ENCODE data around the gene TMEM54.
A peak's percentile ranks its signal among the peaks of the same experiment; 100 is the strongest.

TMEM54 gene

DNA sequence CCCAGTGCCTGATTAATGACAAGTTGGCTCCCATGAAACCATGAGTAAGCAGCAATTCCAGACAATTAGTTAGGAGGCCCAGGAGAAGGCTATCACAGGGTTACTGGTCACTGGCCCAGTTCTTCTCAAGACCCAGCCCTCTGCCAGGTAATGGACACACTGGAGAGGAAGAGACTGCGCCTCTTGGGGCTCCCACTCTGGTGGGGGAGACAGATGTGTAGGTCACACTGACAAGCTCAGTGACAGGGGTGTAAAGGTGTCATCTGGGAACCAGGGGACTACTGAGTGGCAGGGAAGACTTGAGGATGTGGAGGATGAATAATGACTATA lies 10.0 kb downstream of the TMEM54 start:
- Histone ChIP-seq H3K27me3 (ENCODE audit: control insufficient read depth in 1 of 2, insufficient read depth in 1 of 2, low read length in 2 of 2) (peaks cover 55 to 65% of the 10 kb centered on the region in 2 experiments), H2BK12ac (ENCODE audit: low read length in 2 of 2) (no peak overlapping the region), H3K27ac (ENCODE audit: low read length, poor library complexity, severe bottlenecking) (no peak overlapping the region), H2AFZ (ENCODE audit: low read depth, low read length) (no peak overlapping the region), H3K79me1 (replicated peaks; ENCODE audit: low read length, poor library complexity, severe bottlenecking) (no peaks in the 10 kb centered on the region), H4K91ac (ENCODE audit: low read length) (no peak overlapping the region), H2BK15ac (ENCODE audit: low read depth, poor library complexity, severe bottlenecking) (no peak overlapping the region), H3K36me3 (ENCODE audit: control insufficient read depth in 1 of 2, insufficient read depth in 2 of 2, low read depth in 1 of 2, low read length in 2 of 2) (peaks cover 0 to 3% of the 10 kb centered on the region in 2 experiments), H2BK5ac (ENCODE audit: low read depth, low read length, poor library complexity, severe bottlenecking) (no peak overlapping the region), H2BK120ac (ENCODE audit: low read depth, low read length) (no peak overlapping the region), H3K4me1 (ENCODE audit: control insufficient read depth, insufficient read depth, low read depth, low read length) (peaks cover 15% of the 10 kb centered on the region), H3K4ac (ENCODE audit: low read depth in 1 of 2, low read length in 2 of 2) (no peak overlapping the region), H3K4me2 (ENCODE audit: low read length, poor library complexity, severe bottlenecking) (no peak overlapping the region), H3K18ac (ENCODE audit: low read depth in 1 of 2, low read length in 2 of 2) (no peak overlapping the region), H2AK5ac (ENCODE audit: low read length, severe bottlenecking) (no peak overlapping the region), H3K9me3 (ENCODE audit: control insufficient read depth, low read length) (no peaks in the 10 kb centered on the region), H3K4me3 (ENCODE audit: insufficient read depth in 1 of 2, low read depth in 1 of 2, low read length in 2 of 2) (no peak overlapping the region), H3K23ac (ENCODE audit: low read length in 2 of 2) (no peak overlapping the region), H4K8ac (ENCODE audit: low read length) (no peak overlapping the region), H3K14ac (ENCODE audit: low read length in 2 of 2) (no peak overlapping the region), H3K9ac (ENCODE audit: low read length) (no peak overlapping the region)
- 75% methylated on average over 1 of the region's 1 CpG for WGBS
- no peak for DNase-seq

DNA sequence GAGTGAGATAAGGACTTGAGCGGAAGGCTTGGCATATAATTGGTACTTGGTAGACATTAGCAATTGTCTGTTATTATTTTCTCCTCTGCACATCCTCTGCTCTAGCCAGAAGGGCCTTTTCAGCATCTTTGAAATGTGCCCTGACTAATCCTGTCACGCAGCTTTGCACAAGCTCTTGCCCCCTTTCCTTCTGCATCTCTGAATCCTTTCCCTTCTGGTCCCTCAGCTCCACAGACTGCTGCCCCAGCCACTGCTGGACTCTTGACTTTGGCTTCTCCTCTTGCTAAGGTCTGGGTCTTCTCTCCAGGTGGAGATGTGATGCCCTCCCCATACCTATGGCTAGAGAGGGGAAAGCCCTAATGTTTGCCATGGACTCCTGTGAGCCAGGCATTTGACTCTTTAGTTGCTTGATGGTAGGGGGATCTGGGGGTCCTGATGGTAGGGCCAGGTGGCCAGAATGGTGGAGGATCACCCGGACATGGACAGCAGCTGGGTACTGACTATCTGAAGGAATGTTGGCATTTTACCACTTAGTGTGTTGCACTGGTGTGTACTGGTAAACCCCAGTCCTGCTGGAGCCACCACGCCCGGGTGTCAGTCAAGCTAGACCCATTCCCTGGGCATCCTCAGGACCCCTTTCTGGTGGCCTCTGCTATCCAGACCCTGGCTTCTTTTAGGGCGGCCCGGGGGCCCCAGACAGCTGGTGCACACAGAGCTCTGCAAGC lies 10.5 kb downstream of the TMEM54 start:
- no peak overlapping the region for H3K18ac ChIP-seq (ENCODE audit: low read depth in 1 of 2, low read length in 2 of 2)
- H3K23ac ChIP-seq (ENCODE audit: low read length in 2 of 2), result no peak overlapping the region
- no peak overlapping the region for H3K4ac ChIP-seq (ENCODE audit: low read depth in 1 of 2, low read length in 2 of 2)
- H3K4me3 ChIP-seq (ENCODE audit: insufficient read depth in 1 of 2, low read depth in 1 of 2, low read length in 2 of 2), result no peak overlapping the region
- H2BK5ac ChIP-seq (ENCODE audit: low read depth, low read length, poor library complexity, severe bottlenecking), result no peak overlapping the region
- no peak overlapping the region for H2BK15ac ChIP-seq (ENCODE audit: low read depth, poor library complexity, severe bottlenecking)
- no peak for DNase-seq
- H4K91ac ChIP-seq (ENCODE audit: low read length), result no peak overlapping the region
- no peak overlapping the region for H3K27ac ChIP-seq (ENCODE audit: low read length, poor library complexity, severe bottlenecking)
- no peak overlapping the region for H4K8ac ChIP-seq (ENCODE audit: low read length)
- WGBS, result 78% methylated on average over 6 of the region's 7 CpGs
- H3K36me3 ChIP-seq (ENCODE audit: control insufficient read depth in 1 of 2, insufficient read depth in 2 of 2, low read depth in 1 of 2, low read length in 2 of 2), result peaks cover 0 to 3% of the 10 kb centered on the region in 2 experiments
- no peak overlapping the region for H3K4me2 ChIP-seq (ENCODE audit: low read length, poor library complexity, severe bottlenecking)
- H2AK5ac ChIP-seq (ENCODE audit: low read length, severe bottlenecking), result no peak overlapping the region
- H2BK120ac ChIP-seq (ENCODE audit: low read depth, low read length), result no peak overlapping the region
- no peaks in the 10 kb centered on the region for H3K79me1 ChIP-seq (replicated peaks; ENCODE audit: low read length, poor library complexity, severe bottlenecking)
- H2BK12ac ChIP-seq (ENCODE audit: low read length in 2 of 2), result no peak overlapping the region
- H3K14ac ChIP-seq (ENCODE audit: low read length in 2 of 2), result peak overlapping the region in 1 of 2 experiments; percentile 14
- no peak overlapping the region for H2AFZ ChIP-seq (ENCODE audit: low read depth, low read length)
- H3K9ac ChIP-seq (ENCODE audit: low read length), result no peak overlapping the region
- H3K4me1 ChIP-seq (ENCODE audit: control insufficient read depth, insufficient read depth, low read depth, low read length), result peaks cover 20% of the 10 kb centered on the region
- H3K27me3 ChIP-seq (ENCODE audit: control insufficient read depth in 1 of 2, insufficient read depth in 1 of 2, low read length in 2 of 2), result peaks cover 59 to 70% of the 10 kb centered on the region in 2 experiments
- no peaks in the 10 kb centered on the region for H3K9me3 ChIP-seq (ENCODE audit: control insufficient read depth, low read length)

DNA sequence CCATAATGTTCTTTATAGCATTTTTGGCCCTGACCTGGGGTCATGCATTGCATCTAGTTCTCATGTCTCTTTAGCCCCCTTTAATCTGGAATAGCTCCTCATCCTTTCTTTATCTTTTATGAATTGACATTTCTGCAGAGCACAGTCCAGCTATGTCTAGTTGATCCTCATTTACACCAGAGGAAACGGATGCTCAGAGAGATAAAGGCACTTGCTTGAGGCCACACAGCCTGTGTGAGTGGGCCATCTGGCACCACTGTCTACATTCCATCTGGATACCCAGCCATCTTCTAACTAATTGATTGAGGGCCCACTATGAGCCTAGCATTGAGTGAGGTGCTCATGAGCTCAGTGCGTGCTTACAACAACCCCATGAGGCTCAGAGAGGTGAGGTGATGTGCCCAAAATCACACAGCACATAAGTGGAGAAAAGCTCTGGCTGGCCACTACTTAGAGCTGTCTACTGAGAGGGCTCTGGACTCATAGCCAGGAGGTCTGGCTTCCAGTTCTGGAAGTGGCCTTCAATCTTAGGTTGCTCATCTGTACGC lies 11.4 kb downstream of the TMEM54 start:
- no peak overlapping the region for H3K4me3 ChIP-seq (ENCODE audit: insufficient read depth in 1 of 2, low read depth in 1 of 2, low read length in 2 of 2)
- H3K36me3 ChIP-seq (ENCODE audit: control insufficient read depth in 1 of 2, insufficient read depth in 2 of 2, low read depth in 1 of 2, low read length in 2 of 2), result no peaks in the 10 kb centered on the region
- no peak overlapping the region for H2BK120ac ChIP-seq (ENCODE audit: low read depth, low read length)
- H3K14ac ChIP-seq (ENCODE audit: low read length in 2 of 2), result no peak overlapping the region
- H3K18ac ChIP-seq (ENCODE audit: low read depth in 1 of 2, low read length in 2 of 2), result no peak overlapping the region
- H3K9me3 ChIP-seq (ENCODE audit: control insufficient read depth, low read length), result no peaks in the 10 kb centered on the region
- no peak overlapping the region for H2AFZ ChIP-seq (ENCODE audit: low read depth, low read length)
- H3K9ac ChIP-seq (ENCODE audit: low read length), result no peak overlapping the region
- no peak overlapping the region for H2AK5ac ChIP-seq (ENCODE audit: low read length, severe bottlenecking)
- no peak overlapping the region for H2BK5ac ChIP-seq (ENCODE audit: low read depth, low read length, poor library complexity, severe bottlenecking)
- H2BK15ac ChIP-seq (ENCODE audit: low read depth, poor library complexity, severe bottlenecking), result peak overlapping the region; percentile 7
- peaks cover 20% of the 10 kb centered on the region for H3K4me1 ChIP-seq (ENCODE audit: control insufficient read depth, insufficient read depth, low read depth, low read length)
- no peaks in the 10 kb centered on the region for H3K79me1 ChIP-seq (replicated peaks; ENCODE audit: low read length, poor library complexity, severe bottlenecking)
- 88% methylated on average over 3 of the region's 3 CpGs for WGBS
- no peak overlapping the region for H3K4me2 ChIP-seq (ENCODE audit: low read length, poor library complexity, severe bottlenecking)
- H3K23ac ChIP-seq (ENCODE audit: low read length in 2 of 2), result no peak overlapping the region
- no peak for DNase-seq
- H4K8ac ChIP-seq (ENCODE audit: low read length), result no peak overlapping the region
- peaks cover 68 to 78% of the 10 kb centered on the region in 2 experiments for H3K27me3 ChIP-seq (ENCODE audit: control insufficient read depth in 1 of 2, insufficient read depth in 1 of 2, low read length in 2 of 2)
- no peak overlapping the region for H4K91ac ChIP-seq (ENCODE audit: low read length)
- H2BK12ac ChIP-seq (ENCODE audit: low read length in 2 of 2), result no peak overlapping the region
- H3K4ac ChIP-seq (ENCODE audit: low read depth in 1 of 2, low read length in 2 of 2), result no peak overlapping the region
- H3K27ac ChIP-seq (ENCODE audit: low read length, poor library complexity, severe bottlenecking), result no peak overlapping the region

DNA sequence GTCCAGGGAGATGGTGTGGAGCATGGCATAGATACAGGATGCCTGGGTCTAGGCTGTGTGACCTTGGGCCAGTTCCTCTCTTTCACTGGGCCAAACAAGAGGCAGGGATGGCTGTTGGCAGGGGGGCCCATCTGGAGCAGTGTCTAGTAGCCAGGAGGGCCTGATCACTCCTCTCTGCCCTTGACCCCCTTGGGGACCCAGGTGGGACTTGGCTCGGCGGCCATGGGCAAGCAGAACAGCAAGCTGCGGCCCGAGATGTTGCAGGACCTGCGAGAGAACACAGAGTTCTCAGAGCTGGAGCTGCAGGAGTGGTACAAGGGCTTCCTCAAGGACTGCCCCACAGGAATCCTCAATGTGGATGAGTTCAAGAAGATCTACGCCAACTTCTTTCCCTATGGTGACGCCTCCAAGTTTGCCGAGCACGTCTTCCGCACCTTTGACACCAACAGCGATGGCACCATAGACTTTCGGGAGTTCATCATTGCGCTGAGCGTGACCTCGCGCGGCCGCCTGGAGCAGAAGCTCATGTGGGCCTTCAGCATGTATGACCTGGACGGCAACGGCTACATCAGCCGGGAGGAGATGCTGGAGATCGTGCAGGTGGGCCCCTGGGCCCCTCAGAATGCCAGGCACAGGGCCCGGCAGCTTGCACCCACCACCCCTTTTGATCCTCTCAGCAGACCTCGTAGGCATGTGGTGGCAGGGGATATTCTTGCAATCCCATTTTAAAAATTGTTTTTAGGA lies 12.3 kb downstream of the TMEM54 start:
- H3K4me3 ChIP-seq (ENCODE audit: insufficient read depth in 1 of 2, low read depth in 1 of 2, low read length in 2 of 2), result no peak overlapping the region
- H3K14ac ChIP-seq (ENCODE audit: low read length in 2 of 2), result no peak overlapping the region
- WGBS, result 84% methylated on average over 22 of the region's 24 CpGs
- no peak for DNase-seq
- no peak overlapping the region for H2AK5ac ChIP-seq (ENCODE audit: low read length, severe bottlenecking)
- no peak overlapping the region for H4K8ac ChIP-seq (ENCODE audit: low read length)
- peaks cover 18% of the 10 kb centered on the region for H3K4me1 ChIP-seq (ENCODE audit: control insufficient read depth, insufficient read depth, low read depth, low read length)
- no peak overlapping the region for H4K91ac ChIP-seq (ENCODE audit: low read length)
- no peak overlapping the region for H3K18ac ChIP-seq (ENCODE audit: low read depth in 1 of 2, low read length in 2 of 2)
- H2AFZ ChIP-seq (ENCODE audit: low read depth, low read length), result no peak overlapping the region
- H3K4ac ChIP-seq (ENCODE audit: low read depth in 1 of 2, low read length in 2 of 2), result no peak overlapping the region
- no peak overlapping the region for H3K27ac ChIP-seq (ENCODE audit: low read length, poor library complexity, severe bottlenecking)
- no peak overlapping the region for H3K23ac ChIP-seq (ENCODE audit: low read length in 2 of 2)
- peaks cover 77 to 88% of the 10 kb centered on the region in 2 experiments for H3K27me3 ChIP-seq (ENCODE audit: control insufficient read depth in 1 of 2, insufficient read depth in 1 of 2, low read length in 2 of 2)
- H2BK5ac ChIP-seq (ENCODE audit: low read depth, low read length, poor library complexity, severe bottlenecking), result no peak overlapping the region
- H3K36me3 ChIP-seq (ENCODE audit: control insufficient read depth in 1 of 2, insufficient read depth in 2 of 2, low read depth in 1 of 2, low read length in 2 of 2), result no peaks in the 10 kb centered on the region
- H3K79me1 ChIP-seq (replicated peaks; ENCODE audit: low read length, poor library complexity, severe bottlenecking), result no peaks in the 10 kb centered on the region
- H2BK12ac ChIP-seq (ENCODE audit: low read length in 2 of 2), result no peak overlapping the region
- H2BK120ac ChIP-seq (ENCODE audit: low read depth, low read length), result no peak overlapping the region
- no peak overlapping the region for H3K9ac ChIP-seq (ENCODE audit: low read length)
- H3K9me3 ChIP-seq (ENCODE audit: control insufficient read depth, low read length), result no peaks in the 10 kb centered on the region
- H2BK15ac ChIP-seq (ENCODE audit: low read depth, poor library complexity, severe bottlenecking), result no peak overlapping the region
- no peak overlapping the region for H3K4me2 ChIP-seq (ENCODE audit: low read length, poor library complexity, severe bottlenecking)
